GM12865 (cell line): ENCODE measurements around the gene NUMA1.

Source experiments
- DNase-seq: peaks from one replicate; pipeline ENCODE4 v3.0.0; 2010; ENCODE audit warnings: low read depth
- H3K4me3 ChIP-seq: 2 replicates; pipeline ENCODE4 v1.5.1; 2011; ENCODE audit warnings: mild to moderate bottlenecking, low read depth, low read length, control low read depth
- CTCF ChIP-seq: IDR thresholded peaks from 2 replicates; pipeline ENCODE4 v1.5.1; 2011; ENCODE audit warnings: low read length, control low read depth, low read depth, inconsistent platforms; ENCODE audit not compliant: insufficient read depth; ENCODE audit errors: missing control alignments

NUMA1 gene

DNA sequence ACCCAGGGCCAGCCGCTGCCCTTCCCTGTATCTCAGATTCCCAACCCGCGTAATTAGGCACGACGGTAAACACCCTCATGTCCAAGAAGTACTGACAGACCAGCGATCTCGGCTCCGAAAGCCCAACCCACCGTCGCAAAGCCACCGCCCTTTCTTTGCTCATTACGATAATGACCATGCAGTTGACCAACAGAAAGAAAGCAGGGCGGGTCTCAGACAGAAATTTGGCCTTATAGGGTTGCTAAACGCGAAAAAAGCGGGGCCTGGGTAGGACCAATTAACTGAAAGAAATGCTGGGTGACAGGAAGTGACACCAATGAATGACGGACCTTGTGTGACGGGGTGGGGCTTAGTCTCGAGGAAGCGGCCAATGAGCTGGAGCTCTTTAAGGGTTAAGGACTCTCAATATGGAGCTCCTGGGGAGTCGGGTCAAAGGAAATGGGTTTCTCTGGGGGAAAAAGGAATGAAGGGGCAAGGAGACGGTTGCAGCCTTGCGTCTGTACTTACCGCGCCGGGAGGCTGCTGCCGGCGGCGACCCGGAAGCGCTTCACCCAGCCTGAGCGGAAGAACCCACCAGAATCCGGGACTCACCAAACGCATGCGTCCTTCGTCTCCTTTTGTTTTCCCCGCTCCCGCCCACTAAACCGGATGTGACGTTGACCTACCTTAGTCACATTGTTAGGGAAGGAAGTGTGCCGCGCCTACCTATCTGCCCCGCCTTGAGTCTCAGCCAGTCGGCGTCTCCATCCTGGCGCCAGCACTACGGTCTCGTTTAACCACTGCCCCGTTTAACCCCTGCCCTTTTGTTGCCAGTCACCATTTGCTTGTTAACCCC lies 32.0 kb upstream of the NUMA1 start, which contains the start of gene ANAPC15:
Gene ANAPC15 (minus strand): TSS at position 553 of the 835 bp plus-strand sequence. CDS start 1,419 bp downstream, outside the sequence.
- DNase-seq: peak; percentile 99
- TF ChIP-seq CTCF: no peak
- peak within 1 kb of the TSS; percentile 73 for H3K4me3 ChIP-seq

GRCh38 chr11:72111300-72112142 lies 31.2 kb upstream of the NUMA1 start:
- H3K4me3 ChIP-seq: peak overlapping the region; percentile 73
- TF ChIP-seq CTCF: no peak
- no peak for DNase-seq

GRCh38 chr11:72105888-72106287 lies 25.5 kb upstream of the NUMA1 start, which contains the start of gene TOMT:
Gene TOMT, plus strand, starts transcription at chr11:72105924. Its CDS starts 28 bp downstream, at chr11:72105952.
- H3K4me3 ChIP-seq: no peak within 1 kb of the TSS
- TF ChIP-seq CTCF: no peak
- no peak for DNase-seq

GRCh38 chr11:72103754-72104167 lies 23.4 kb upstream of the NUMA1 start:
- DNase-seq: no peak
- peak overlapping the region; percentile 58 for H3K4me3 ChIP-seq
- no peak for TF ChIP-seq CTCF

DNA sequence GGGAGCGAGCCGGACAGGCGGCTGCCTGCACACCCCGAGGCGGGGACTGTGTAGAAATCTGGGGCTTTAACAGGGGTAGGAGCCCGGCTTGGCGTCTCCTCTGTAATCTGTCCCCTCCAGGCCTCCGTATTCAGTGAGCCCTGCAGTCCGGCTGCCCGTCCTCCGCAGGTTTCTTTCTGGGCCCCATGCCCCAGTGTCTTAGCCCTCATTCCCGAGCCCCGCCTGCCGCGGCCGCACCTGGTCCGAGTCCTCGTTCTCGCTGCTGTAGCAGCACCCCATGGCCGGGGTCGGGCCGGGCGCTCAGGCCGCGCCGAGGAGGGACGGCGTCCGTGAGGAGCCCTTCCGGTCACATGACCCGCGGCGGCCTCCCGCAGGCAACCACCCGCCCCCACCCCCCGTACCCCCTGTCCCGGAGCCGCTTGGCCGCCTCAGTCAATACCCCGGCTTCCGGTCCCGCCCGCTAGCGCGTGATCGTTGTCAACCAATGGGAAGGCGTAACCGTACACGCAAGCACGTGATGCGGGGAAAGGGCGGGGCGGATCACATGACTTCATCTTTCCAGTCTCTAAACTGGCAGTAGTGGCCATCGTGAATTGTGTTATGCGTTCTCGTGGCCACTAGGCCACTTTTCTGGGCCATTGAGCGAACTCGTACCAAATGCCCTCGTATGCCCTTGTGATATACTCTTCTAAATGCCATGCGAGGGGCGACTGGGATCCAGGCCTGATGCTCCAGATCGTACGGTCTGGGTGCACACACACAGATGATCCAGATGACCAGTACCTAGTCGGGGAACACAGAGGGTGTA lies 22.8 kb upstream of the NUMA1 start, which contains the start of gene LAMTOR1:
Gene LAMTOR1 (minus strand): TSS at position 352 of the 808 bp plus-strand sequence. CDS start 73 bp downstream, at position 279.
- peak; percentile 99 for DNase-seq
- peak; percentile 27 for TF ChIP-seq CTCF
- peak within 1 kb of the TSS; percentile 97 for H3K4me3 ChIP-seq

- peak overlapping the region; percentile 97 for H3K4me3 ChIP-seq
- no peak for TF ChIP-seq CTCF
- no peak for DNase-seq
These were observed 22.2 kb upstream of the NUMA1 start for GRCh38 chr11:72102631-72102945.
